Right atrium auricular region (tissue), 2 donors: ENCODE measurements around the gene TBPL1. TPM values are rescaled to one million over a fixed set of nuclear protein-coding genes. Genes with fewer than 3 reads are reported as not detected.

Experiments
- DNase-seq: peaks from one replicate; pipeline ENCODE4 v3.0.0-alpha.2; 2019; ENCODE audit warnings: low spot score
- H3K27ac ChIP-seq, 2 donors: fragments of 200-600 bp; sonication (generic); 1 replicate in 1 of 2; 2 replicates in 1 of 2; pipeline ENCODE4 v1.5.1; 2016 to 2019
- H3K27me3 ChIP-seq, 2 donors: fragments of 200-600 bp; sonication (generic); one replicate each; pipeline versions ENCODE4 v1.5.1 to v1.6.0; 2017 to 2019
- H3K36me3 ChIP-seq: fragments of 200-600 bp; sonication (generic); one replicate; pipeline ENCODE4 v1.5.1; 2016
- H3K4me1 ChIP-seq, 2 donors: fragments of 200-600 bp; sonication (generic); one replicate each; pipeline versions ENCODE4 v1.5.1 to v1.6.0; 2017 to 2019
- H3K4me3 ChIP-seq, 2 donors: fragments of 200-600 bp; sonication (generic); 1 replicate in 1 of 2; 2 replicates in 1 of 2; pipeline ENCODE4 v1.5.1; 2017 to 2019; ENCODE audit warnings: mild to moderate bottlenecking in 1 of 2, moderate library complexity in 1 of 2
- H3K9me3 ChIP-seq, 2 donors: fragments of 200-600 bp; sonication (generic); one replicate each; pipeline ENCODE4 v1.5.1; 2019
- CTCF ChIP-seq, 2 donors: fragments of 200-600 bp; sonication (generic); IDR thresholded peaks; one replicate each; pipeline ENCODE4 v1.5.1; 2019; ENCODE audit warnings: antibody characterized with exemption in 2 of 2
- total RNA-seq, 2 donors: library from RNA; depleted of rRNA; stranded (reverse); fragments of >200 nt; gene quantifications; one replicate each; pipeline ENCODE4 v1.1.0, GENCODE V29; 2016

The TBPL1 gene
- total RNA-seq, 2 donors from 2014 or later = 18.9 to 22.6 TPM

- no peak overlapping the region for H3K27ac ChIP-seq
- no peaks in the 10 kb centered on the region for H3K27me3 ChIP-seq
- DNase-seq = no peak
- H3K9me3 ChIP-seq = no peaks in the 10 kb centered on the region
- no peak for TF ChIP-seq CTCF (IDR thresholded peaks at IDR 0.05)
- H3K36me3 ChIP-seq = no peaks in the 10 kb centered on the region
- no peak overlapping the region for H3K4me3 ChIP-seq
- H3K4me1 ChIP-seq = peaks cover 0 to 9% of the 10 kb centered on the region in 2 donors
Measured at GRCh38 chr6:134015719-134016557, 62.9 kb downstream of the TBPL1 start.

GRCh38 chr6:134016558-134016814, 63.5 kb downstream of the TBPL1 start:
- no peak for DNase-seq
- no peaks in the 10 kb centered on the region for H3K27me3 ChIP-seq
- H3K4me3 ChIP-seq = no peak overlapping the region
- H3K27ac ChIP-seq = no peak overlapping the region
- peaks cover 0 to 13% of the 10 kb centered on the region in 2 donors for H3K4me1 ChIP-seq
- no peaks in the 10 kb centered on the region for H3K36me3 ChIP-seq
- H3K9me3 ChIP-seq = no peaks in the 10 kb centered on the region
- TF ChIP-seq CTCF (IDR thresholded peaks at IDR 0.05) = no peak

- Histone ChIP-seq H3K36me3 (no peaks in the 10 kb centered on the region), H3K4me3 (no peak overlapping the region), H3K27ac (no peak overlapping the region), H3K27me3 (no peaks in the 10 kb centered on the region), H3K4me1 (peaks cover 0 to 13% of the 10 kb centered on the region in 2 donors), H3K9me3 (no peaks in the 10 kb centered on the region)
- DNase-seq = no peak
- no peak for TF ChIP-seq CTCF (IDR thresholded peaks at IDR 0.05)
Measured at GRCh38 chr6:134020071-134020470, 67.0 kb downstream of the TBPL1 start.

- Histone ChIP-seq H3K4me3 (no peak overlapping the region), H3K36me3 (no peaks in the 10 kb centered on the region), H3K9me3 (no peaks in the 10 kb centered on the region), H3K27me3 (no peaks in the 10 kb centered on the region), H3K4me1 (peaks cover 0 to 13% of the 10 kb centered on the region in 2 donors), H3K27ac (no peak overlapping the region)
- TF ChIP-seq CTCF (IDR thresholded peaks at IDR 0.05) = no peak
- DNase-seq = no peak
Measured at GRCh38 chr6:134020543-134020942, 67.5 kb downstream of the TBPL1 start.

- Histone ChIP-seq H3K27ac (no peak overlapping the region), H3K4me3 (no peak overlapping the region), H3K9me3 (no peaks in the 10 kb centered on the region), H3K4me1 (peaks cover 0 to 13% of the 10 kb centered on the region in 2 donors), H3K36me3 (no peaks in the 10 kb centered on the region), H3K27me3 (no peaks in the 10 kb centered on the region)
- DNase-seq = no peak
- TF ChIP-seq CTCF (IDR thresholded peaks at IDR 0.05) = no peak
Measured at GRCh38 chr6:134020968-134021367, 67.9 kb downstream of the TBPL1 start.
